MM.1S (cell line): Measurements from ENCODE around the gene DPM2.

ENCODE experiments used
- EZH2 ChIP-seq: fragments of 300-600 bp; sonication (generic); optimal IDR thresholded peaks from 2 replicates; pipeline ENCODE3; 2017; ENCODE audit warnings: low read depth, mild to moderate bottlenecking, antibody characterized with exemption, low read length, mixed read lengths
- EZH2phosphoT487 ChIP-seq: fragments of 300-600 bp; sonication (generic); IDR thresholded peaks from 2 replicates; pipeline ENCODE4 v1.6.1; 2018; ENCODE audit warnings: antibody characterized with exemption, low read length
- TF ChIP-seq, protein P1 (sequence below): fragments of 300-600 bp; sonication (generic); IDR thresholded peaks from 2 replicates; pipeline ENCODE4 v1.5.1; 2016; ENCODE audit warnings: antibody characterized with exemption, low read length, mixed read lengths

DNA sequence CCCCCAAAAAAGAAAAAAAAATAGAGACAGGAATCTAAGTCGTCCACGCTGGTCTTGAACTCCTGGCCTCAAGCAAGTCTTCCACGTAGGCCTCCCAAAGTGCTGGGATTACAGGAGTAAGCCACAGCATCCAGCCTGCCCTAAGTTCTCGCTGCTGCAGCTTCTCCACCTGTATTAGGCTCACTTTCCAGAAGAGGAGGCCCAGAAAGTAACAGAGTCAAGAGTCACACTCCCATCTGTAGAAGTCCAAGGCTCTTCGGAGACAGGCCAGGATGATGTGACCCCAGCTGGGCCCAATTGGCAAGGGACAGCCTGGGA lies 41.3 kb upstream of the DPM2 start:
- TF ChIP-seq, protein P1, sequence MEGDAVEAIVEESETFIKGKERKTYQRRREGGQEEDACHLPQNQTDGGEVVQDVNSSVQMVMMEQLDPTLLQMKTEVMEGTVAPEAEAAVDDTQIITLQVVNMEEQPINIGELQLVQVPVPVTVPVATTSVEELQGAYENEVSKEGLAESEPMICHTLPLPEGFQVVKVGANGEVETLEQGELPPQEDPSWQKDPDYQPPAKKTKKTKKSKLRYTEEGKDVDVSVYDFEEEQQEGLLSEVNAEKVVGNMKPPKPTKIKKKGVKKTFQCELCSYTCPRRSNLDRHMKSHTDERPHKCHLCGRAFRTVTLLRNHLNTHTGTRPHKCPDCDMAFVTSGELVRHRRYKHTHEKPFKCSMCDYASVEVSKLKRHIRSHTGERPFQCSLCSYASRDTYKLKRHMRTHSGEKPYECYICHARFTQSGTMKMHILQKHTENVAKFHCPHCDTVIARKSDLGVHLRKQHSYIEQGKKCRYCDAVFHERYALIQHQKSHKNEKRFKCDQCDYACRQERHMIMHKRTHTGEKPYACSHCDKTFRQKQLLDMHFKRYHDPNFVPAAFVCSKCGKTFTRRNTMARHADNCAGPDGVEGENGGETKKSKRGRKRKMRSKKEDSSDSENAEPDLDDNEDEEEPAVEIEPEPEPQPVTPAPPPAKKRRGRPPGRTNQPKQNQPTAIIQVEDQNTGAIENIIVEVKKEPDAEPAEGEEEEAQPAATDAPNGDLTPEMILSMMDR, result no peak
- no peak for TF ChIP-seq EZH2phosphoT487
- TF ChIP-seq EZH2, result no peak
